GM18868 (cell line): ENCODE data around the gene GNB2.
"Not testable (repeated sequence)": the region's sequence is repeated elsewhere in the genome, so short reads cannot be mapped to it uniquely, and the experiment has no call there.

Experiments used
- ATAC-seq: cut with Tn5 transposase; IDR thresholded peaks from one replicate; pipeline ENCODE4 v1.9.1; 2021; ENCODE audit warnings: mild to moderate bottlenecking, moderate library complexity; ENCODE audit not compliant: unreplicated experiment

Gene GNB2

GRCh38 chr7:100693312-100694097, 20.0 kb downstream of the GNB2 start:
- ATAC-seq, result peak; percentile 26

DNA sequence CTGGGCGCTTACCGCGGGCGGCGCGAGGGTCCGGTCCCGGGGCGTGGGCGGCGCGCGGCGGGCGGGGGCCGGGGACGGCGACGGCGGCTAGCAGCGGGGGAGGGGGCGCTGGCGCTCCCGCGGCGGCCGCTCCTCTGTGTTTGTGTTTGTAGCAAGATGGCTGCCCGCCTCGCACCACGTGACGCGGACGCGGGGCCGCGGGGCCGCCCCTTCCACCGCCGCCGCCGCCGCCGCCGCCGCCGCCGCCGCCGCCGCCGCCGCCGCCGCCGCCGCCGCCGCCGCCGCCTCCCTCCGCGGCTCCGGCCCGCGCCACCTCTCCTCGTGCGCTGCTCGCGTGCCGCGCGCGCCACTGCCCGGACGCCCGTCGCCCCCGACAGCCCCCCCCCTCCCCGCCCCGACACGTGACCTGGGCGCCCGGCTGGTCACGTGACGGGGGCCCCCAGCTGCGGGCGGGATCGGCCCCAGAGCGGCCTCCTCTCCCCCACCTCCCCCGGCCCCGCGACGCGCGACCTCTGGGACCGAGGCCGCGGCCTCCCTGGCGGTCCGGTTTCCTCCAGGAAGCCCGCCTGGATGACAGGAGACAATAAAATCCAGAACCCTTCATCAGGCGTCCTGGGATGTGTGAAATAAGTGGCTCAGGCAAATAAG, 20.7 kb downstream of the GNB2 start, which contains the start of gene GIGYF1:
GIGYF1 (minus strand) TSS at position 153 of the 648 bp plus-strand sequence. CDS start 6,012 bp downstream, outside the sequence.
- ATAC-seq, result peak; percentile 39

- ATAC-seq, result no peak
Observed at GRCh38 chr7:100696123-100696521, 22.6 kb downstream of the GNB2 start.

DNA sequence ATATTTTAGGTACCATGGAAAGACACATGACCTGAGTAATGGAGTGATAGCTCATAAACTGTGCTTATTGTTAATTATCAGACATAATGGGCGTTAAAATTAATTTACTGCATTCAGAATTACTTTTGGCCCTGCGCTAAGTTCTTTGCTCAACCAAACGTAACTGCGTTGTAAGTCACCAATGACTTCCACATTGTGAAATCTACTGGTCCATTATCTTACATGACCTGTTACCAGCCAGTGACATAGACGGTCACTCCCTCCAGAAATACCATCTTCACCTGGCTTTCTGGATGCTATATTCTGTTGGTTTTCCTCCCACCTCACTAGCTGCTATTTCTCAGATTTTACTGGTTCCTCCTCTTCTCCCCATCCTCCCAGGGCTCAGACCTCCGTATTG, 25.5 kb downstream of the GNB2 start:
- no peak for ATAC-seq

DNA sequence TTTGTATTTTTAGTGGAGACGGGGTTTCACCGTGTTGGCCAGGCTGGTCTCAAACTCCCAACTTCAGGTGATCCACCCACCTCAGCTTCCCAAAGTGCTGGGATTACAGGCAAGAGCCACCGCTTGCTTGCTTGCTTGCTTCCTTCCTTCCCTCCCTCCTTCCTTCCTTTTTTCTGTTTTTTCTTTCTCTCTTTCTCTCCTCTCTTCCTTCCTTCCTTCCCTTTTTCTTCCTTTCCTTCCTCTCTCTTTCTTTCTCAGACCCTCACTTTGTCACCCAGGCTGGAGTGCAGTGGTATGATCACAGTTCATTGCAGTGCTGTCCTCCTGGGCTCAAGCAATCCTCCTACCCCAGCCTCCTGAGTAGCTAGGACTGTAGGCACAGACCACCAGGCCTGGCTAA, 27.5 kb downstream of the GNB2 start:
- ATAC-seq, result not testable (repeated sequence)

DNA sequence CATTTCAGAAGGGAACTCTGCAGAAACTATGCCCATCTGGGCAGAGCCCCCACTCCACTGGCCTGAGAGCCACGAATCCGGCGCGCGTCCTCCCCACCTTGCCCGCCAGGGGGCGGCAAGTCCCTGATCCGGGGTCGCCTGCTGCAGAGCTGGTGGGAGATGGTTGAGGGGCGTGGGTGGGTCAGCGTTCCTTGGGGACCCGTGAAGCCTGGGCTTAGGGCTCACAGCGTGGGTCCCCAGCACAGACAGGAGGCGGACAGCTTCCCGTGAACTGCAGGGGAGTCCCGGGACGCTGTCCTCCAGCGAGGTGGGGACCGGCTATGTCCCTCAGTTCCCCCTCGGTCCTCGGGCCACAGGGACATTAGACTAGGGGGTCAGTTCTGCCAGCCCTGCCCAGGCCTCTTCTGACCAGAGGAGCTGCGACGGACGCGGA, 31.8 kb downstream of the GNB2 start:
- ATAC-seq, result peak; percentile 67

GRCh38 chr7:100705753-100706671, 32.5 kb downstream of the GNB2 start, which contains the start of gene POP7:
POP7 (plus strand) TSS chr7:100706121; CDS start chr7:100706831, 710 bp downstream.
- ATAC-seq, result peak; percentile 86

DNA sequence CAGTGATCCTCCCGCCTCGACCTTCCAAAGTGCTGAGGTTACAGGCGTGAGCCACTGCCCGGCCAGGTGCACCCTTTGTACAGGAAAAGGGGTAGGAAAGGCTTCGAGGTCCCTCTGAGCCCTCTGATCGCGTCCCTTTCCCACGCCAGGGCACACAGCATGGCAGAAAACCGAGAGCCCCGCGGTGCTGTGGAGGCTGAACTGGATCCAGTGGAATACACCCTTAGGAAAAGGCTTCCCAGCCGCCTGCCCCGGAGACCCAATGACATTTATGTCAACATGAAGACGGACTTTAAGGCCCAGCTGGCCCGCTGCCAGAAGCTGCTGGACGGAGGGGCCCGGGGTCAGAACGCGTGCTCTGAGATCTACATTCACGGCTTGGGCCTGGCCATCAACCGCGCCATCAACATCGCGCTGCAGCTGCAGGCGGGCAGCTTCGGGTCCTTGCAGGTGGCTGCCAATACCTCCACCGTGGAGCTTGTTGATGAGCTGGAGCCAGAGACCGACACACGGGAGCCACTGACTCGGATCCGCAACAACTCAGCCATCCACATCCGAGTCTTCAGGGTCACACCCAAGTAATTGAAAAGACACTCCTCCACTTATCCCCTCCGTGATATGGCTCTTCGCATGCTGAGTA, 33.3 kb downstream of the GNB2 start:
- ATAC-seq, result no peak

- no peak for ATAC-seq
Observed at GRCh38 chr7:100708395-100708794, 34.9 kb downstream of the GNB2 start.

- no peak for ATAC-seq
Observed at GRCh38 chr7:100710452-100710851, 36.9 kb downstream of the GNB2 start.

DNA sequence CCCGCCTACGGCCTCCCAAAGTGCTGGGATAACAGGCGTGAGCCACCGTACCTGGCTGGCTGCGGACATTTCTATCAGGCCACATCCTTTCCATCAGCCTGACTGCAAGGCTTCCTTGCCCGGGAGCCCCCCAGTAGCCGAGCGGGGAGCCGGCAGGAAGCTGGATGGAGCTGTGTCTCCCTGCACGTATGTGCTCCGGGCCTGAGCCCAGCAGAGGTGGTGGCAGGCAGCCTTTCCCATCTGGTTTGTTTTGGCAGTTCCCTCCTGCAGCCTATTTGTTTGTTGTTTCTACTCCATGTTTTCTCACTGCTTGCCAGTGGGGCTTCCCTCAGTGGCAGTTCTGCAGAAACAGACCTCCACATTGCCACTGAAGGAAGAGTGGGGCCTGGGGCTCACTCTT, 37.8 kb downstream of the GNB2 start:
- ATAC-seq, result no peak

DNA sequence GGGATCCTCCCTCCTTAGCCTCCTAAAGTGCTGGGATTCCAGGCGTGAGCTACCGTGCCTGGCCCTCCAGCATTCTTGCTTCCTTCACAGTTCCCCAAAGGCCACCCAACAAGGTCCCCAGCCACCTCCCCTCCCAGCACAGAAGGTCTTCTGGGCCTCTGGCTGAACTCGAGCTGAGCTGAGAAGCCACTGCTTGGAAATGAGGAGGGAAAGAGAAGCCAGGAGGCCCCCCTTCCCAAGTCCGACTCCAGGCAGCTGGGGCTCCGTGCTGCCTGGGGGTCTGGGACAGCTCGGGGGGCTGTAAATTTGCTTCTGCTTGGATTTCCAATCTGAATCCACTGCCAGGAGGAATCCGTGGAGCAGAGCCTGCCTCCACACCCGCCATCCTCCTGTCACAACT, 41.2 kb downstream of the GNB2 start:
- no peak for ATAC-seq

DNA sequence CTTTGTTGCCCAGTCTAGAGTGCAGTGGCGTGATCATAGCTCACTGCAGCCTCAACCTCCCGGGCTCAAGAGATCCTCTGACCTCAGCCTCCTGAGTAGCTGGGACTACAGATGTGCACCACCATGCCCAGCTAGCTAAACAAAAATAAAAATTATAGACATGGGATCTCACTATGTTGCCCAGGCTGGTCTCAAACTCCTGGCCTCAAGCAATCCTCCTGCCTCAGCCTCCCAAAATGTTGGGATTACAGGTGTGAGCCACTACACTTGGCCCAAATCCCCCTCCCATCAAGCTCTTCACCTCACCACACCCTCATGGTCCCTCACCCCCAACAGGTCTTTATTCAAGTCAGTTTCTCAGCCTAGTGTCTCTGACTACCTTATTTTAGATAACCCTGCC, 43.5 kb downstream of the GNB2 start:
- not testable (repeated sequence) for ATAC-seq

DNA sequence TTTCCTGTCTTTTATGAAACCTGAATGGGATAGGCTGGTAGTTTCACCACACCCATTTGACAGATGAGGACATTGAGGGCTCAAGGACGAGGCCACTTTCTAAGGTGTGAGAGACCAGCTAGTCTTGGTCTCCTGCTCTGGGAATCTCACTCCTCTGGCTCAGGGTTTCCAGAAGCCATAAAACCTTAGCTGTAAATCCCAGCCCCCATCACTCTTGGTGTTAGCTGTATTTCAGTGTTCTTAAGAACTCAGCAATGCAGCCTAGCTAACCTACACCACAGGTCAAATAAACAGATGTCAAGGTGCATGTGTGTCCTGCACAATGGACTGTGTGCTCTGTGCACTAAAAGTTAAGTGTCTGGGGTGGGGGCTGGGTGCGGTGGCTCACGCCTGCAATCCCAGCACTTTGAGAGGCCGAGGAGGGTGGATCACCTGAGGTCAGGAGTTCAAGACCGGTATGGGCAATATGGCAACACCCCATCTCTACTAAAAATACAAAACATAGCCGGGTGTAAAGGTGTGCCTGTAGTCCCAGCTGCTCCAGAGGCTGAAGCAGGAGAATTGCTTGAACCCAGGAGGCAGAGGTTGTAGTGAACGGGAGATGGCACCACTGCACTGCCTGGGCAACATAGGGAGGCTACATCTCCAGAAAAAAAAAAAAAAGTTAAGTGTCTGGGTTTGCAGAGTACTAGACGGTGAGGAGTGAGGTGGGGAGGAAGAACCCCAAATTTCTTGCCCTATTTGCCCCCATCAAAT, 46.2 kb downstream of the GNB2 start:
- ATAC-seq, result no peak

- ATAC-seq, result no peak
Observed at GRCh38 chr7:100720279-100720670, 46.7 kb downstream of the GNB2 start, which contains the start of gene EPO. EPO (plus strand) TSS chr7:100720468; CDS start chr7:100720981, 513 bp downstream.

DNA sequence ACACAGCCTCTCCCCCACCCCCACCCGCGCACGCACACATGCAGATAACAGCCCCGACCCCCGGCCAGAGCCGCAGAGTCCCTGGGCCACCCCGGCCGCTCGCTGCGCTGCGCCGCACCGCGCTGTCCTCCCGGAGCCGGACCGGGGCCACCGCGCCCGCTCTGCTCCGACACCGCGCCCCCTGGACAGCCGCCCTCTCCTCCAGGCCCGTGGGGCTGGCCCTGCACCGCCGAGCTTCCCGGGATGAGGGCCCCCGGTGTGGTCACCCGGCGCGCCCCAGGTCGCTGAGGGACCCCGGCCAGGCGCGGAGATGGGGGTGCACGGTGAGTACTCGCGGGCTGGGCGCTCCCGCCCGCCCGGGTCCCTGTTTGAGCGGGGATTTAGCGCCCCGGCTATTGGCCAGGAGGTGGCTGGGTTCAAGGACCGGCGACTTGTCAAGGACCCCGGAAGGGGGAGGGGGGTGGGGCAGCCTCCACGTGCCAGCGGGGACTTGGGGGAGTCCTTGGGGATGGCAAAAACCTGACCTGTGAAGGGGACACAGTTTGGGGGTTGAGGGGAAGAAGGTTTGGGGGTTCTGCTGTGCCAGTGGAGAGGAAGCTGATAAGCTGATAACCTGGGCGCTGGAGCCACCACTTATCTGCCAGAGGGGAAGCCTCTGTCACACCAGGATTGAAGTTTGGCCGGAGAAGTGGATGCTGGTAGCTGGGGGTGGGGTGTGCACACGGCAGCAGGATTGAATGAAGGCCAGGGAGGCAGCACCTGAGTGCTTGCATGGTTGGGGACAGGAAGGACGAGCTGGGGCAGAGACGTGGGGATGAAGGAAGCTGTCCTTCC, 47.3 kb downstream of the GNB2 start:
- no peak for ATAC-seq

- no peak for ATAC-seq
Observed at GRCh38 chr7:100721505-100721812, 47.9 kb downstream of the GNB2 start.

- ATAC-seq, result no peak
Observed at GRCh38 chr7:100722480-100723212, 49.1 kb downstream of the GNB2 start.
